GM10266 (cell line): ENCODE results near the gene NEU2.
"Not testable (repeated sequence)": the region's sequence is repeated elsewhere in the genome, so short reads cannot be mapped to it uniquely, and the experiment has no call there.

ENCODE experiments used
- DNase-seq: peaks from one replicate; pipeline ENCODE4 v3.0.0; 2012; ENCODE audit errors: extremely low spot score
- TF ChIP-seq, protein P1 (sequence below): IDR thresholded peaks from 2 replicates; pipeline ENCODE4 v1.5.1; 2012; ENCODE audit warnings: mild to moderate bottlenecking, low read depth; ENCODE audit not compliant: control insufficient read depth, insufficient read depth; ENCODE audit errors: missing control alignments

NEU2 gene

DNA sequence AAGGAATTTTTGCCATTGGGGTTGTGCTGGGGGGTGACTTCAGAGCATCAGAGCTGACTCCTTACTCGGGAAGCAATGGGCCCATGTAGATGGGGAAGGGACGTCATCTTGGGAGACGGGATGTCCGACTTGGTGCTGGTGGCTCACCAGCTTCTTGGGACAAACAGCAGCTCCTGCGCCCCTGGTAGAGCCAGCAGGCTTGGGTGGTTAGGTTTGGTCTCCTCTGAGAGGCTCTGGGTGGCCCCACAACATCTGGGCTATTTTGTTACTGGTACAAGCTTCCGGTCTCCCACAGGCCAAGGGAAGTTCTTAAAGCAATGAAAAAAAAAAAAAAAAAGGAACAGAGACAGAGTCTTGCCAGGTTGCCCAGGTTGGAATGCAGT lies 21.2 kb upstream of the NEU2 start:
- DNase-seq: no peak

DNA sequence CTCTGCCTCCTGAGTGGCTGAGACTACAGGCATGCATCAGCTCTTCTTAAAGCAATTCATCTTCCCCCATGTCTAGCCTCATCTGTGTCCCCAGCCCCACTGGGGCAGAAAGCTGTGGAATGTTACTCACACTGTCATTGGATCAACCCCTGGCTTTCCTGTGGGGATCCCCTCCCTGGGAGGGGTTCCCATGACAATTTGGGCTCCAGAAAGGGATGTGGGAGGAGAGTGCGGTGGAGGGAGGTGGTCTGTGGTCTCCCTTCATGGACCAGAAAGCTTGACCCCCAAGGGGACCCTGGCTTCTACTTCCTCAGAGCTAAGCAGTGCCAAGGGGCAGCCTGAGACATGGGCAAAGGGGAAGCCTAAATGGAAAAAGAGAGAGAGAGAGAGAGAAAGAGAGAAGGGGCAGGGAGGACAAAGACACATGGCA lies 20.8 kb upstream of the NEU2 start:
- TF ChIP-seq, protein P1, sequence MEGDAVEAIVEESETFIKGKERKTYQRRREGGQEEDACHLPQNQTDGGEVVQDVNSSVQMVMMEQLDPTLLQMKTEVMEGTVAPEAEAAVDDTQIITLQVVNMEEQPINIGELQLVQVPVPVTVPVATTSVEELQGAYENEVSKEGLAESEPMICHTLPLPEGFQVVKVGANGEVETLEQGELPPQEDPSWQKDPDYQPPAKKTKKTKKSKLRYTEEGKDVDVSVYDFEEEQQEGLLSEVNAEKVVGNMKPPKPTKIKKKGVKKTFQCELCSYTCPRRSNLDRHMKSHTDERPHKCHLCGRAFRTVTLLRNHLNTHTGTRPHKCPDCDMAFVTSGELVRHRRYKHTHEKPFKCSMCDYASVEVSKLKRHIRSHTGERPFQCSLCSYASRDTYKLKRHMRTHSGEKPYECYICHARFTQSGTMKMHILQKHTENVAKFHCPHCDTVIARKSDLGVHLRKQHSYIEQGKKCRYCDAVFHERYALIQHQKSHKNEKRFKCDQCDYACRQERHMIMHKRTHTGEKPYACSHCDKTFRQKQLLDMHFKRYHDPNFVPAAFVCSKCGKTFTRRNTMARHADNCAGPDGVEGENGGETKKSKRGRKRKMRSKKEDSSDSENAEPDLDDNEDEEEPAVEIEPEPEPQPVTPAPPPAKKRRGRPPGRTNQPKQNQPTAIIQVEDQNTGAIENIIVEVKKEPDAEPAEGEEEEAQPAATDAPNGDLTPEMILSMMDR: no peak
- no peak for DNase-seq

More for the DNA sequence above, 21.2 kb upstream of the NEU2 start:
- TF ChIP-seq, protein P1: no peak

DNA sequence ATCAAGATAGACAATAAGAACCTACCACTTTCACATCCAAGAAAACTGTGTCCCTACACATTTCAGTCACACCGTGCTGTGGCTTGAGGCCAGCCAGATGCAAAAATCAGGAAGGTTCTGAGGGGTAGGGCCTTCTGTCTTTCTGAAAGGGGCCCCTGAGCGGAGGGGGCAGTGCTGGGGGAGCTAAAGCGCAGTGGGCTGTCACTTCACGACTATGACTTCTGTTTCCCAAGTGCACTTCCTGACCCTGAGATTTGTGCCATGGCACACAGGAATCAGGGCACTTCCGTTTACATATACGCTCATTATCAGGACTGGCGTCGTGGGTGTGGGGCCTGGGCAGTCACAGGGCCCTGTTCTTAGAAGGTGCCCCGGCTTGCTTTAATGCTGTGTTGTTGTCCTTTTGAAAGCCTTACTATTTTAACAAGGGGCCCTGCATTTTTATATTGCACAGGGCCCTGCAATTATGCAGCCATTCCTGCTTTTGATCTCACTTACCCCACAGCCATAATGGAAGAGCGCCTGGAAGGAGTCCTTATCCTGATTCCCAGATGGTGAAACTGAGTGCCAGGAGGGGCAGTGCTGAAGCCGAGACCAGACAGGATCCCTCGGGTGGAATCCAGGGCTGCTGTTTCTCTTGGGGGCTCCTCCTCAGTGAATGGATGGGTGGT lies 20.0 kb upstream of the NEU2 start:
- no peak for DNase-seq
- TF ChIP-seq, protein P1: no peak

DNA sequence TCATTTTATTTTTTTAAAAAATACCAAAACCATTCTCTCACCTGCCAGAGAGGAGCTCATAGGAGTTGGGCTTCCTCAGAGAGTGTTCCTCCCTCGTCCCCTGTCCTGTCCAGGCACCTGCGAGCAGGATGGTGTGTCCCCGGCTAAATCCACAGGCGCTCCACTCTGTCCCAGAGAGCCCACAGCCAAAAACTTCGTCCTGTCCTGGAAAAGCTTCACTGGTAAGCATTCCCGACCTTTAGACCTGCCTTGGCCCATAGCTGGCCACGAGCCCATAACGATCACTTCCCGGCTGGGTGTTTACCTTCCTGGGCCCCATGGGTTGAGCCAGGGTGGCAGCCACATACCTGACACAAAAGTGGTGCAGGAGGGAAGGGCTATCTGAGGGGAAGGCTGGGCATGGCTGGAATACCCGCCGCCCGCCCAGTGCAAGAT lies 19.4 kb upstream of the NEU2 start, which contains the start of gene NGEF:
Gene NGEF (minus strand): TSS at position 230 of the 435 bp plus-strand sequence. CDS start 38,366 bp downstream, outside the sequence.
- TF ChIP-seq, protein P1: no peak
- DNase-seq: no peak

DNA sequence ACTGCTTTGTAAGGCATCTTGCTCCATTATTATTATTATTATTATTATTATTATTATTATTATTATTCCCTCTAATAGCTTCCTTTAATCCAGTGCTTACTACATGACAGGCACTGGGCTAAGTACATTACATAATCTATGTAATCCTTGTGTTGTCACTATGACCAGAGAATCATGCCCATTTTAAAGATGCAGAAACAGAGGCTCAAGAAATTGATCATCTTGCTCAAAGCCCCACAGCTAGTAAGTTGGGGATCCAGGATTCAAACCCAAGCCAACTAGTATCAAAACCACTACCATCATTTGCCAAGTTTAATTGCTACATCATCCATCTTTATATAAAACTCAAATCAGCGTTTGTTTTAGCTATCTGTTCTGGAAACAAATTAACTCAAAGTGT lies 18.8 kb upstream of the NEU2 start:
- TF ChIP-seq, protein P1: no peak

DNA sequence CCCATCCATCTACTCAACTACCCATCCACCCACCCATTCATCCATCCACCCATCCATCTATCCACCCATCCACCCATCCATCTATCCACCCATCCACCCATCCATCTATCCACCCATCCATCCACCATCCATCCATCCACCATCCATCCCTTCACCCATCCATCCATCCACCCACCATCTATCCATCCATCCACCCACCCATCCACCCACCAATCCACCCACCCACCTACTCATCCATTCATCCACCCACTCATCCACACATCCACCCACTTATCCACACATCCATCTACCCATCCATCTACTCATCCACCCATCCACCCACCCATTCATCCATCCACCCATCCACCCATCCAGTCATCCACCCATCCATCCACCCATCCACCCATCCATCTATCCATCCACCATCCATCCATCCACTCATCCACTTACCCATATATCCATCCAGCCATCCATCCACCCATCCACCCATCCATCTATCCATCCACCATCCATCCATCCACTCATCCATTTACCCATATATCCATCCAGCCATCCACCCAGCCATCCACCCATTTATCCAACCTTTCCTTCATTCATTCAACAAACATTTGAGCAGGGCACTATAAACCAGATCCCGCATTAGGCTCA lies 17.3 kb upstream of the NEU2 start:
- TF ChIP-seq, protein P1: no peak
- no peak for DNase-seq

More for the DNA sequence above, 18.8 kb upstream of the NEU2 start:
- DNase-seq: no peak

DNA sequence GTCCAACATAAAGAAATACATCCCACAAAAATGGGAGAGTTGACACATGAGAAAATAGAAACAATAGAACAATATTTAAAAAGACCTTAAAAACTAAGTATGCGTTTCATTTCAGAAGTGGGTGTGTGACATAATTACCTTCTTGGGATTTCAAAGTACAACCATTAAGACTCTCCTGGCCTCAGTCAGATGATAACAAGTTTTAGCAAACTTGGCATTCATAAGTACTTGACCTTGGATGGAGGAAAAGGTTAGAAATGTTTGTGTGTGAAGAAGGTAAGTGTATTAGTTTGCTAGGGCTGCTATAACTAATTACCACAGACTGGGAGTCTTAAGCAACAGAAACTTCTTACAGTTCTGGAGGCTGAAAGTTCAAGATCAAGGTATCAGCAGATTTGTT lies 14.5 kb upstream of the NEU2 start:
- TF ChIP-seq, protein P1: no peak

DNA sequence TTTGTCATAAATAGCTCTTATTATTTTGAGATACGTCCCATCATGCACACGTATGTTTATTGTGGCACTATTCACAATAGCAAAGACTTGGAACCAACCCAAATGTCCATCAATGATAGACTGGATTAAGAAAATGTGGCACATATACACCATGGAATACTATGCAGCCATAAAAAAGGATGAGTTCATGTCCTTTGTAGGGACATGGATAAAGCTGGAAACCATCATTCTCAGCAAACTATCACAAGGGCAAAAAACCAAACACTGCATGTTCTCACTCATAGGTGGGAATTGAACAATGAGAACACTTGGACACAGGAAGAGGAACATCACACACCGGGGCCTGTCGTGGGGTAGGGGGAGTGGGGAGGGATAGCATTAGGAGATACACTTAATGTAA lies 12.9 kb upstream of the NEU2 start:
- not testable (repeated sequence) for DNase-seq

More for the DNA sequence above, 14.5 kb upstream of the NEU2 start:
- no peak for DNase-seq
